GM19238 (cell line): ENCODE results near the gene RNPS1.

Source experiments
- DNase-seq: peaks from one replicate; pipeline ENCODE4 v3.0.0; 2011; ENCODE audit warnings: low spot score; ENCODE audit not compliant: insufficient read length

Gene RNPS1

GRCh38 chr16:2213817-2214718 lies 53.9 kb downstream of the RNPS1 start:
- DNase-seq = no peak

- DNase-seq = no peak
These were observed 55.3 kb downstream of the RNPS1 start for GRCh38 chr16:2212362-2213324.

- DNase-seq = no peak
These were observed 56.0 kb downstream of the RNPS1 start for GRCh38 chr16:2211923-2212347.

GRCh38 chr16:2210386-2211365 lies 57.2 kb downstream of the RNPS1 start, which contains the start of gene BRICD5:
Gene BRICD5, minus strand, starts transcription at chr16:2210863. Its CDS starts 30 bp downstream, at chr16:2210833.
- DNase-seq = no peak

- no peak for DNase-seq
These were observed 58.0 kb downstream of the RNPS1 start for GRCh38 chr16:2210009-2210332.

- no peak for DNase-seq
These were observed 58.5 kb downstream of the RNPS1 start for GRCh38 chr16:2209258-2210008.

- no peak for DNase-seq
These were observed 59.2 kb downstream of the RNPS1 start for GRCh38 chr16:2208772-2209171.

- no peak for DNase-seq
These were observed 59.6 kb downstream of the RNPS1 start for GRCh38 chr16:2208308-2208707.

GRCh38 chr16:2207872-2208271 lies 60.1 kb downstream of the RNPS1 start:
- no peak for DNase-seq

- DNase-seq = no peak
These were observed 61.0 kb downstream of the RNPS1 start for GRCh38 chr16:2206780-2207433.

- no peak for DNase-seq
These were observed 61.5 kb downstream of the RNPS1 start for GRCh38 chr16:2206420-2206779.

GRCh38 chr16:2205967-2206313 lies 62.0 kb downstream of the RNPS1 start:
- DNase-seq = no peak

GRCh38 chr16:2205104-2205966 lies 62.6 kb downstream of the RNPS1 start, which contains the start of gene MLST8:
Gene MLST8, plus strand, starts transcription at chr16:2205454. Its CDS starts 632 bp downstream, at chr16:2206086.
- peak; percentile 100 for DNase-seq

- no peak for DNase-seq
These were observed 63.4 kb downstream of the RNPS1 start for GRCh38 chr16:2204416-2205103.
